Measurements from ENCODE around the gene PYGO1.
"Not testable (repeated sequence)": the region's sequence is repeated elsewhere in the genome, so short reads cannot be mapped to it uniquely, and the experiment has no call there.

PYGO1 gene

DNA sequence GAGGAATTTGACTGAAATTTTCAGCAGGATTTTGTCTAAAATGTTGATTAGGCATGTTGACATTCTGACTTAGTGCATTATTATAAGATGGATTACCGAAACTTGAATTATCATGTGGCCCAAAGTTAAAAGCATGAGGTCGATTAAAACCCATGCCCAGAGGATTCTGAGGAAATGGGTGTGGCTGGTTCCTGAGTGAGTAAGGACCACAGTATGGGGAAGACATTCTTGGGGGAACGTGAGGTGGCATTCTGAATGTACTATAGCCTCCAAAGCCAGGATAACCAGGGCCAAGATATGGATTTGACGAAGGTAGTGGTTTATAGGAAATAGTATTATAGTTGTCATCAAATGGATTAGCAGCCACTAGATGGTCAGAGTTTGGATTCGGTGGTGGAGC, 41.4 kb downstream of the PYGO1 start:
- H3K4me1 Mint-ChIP-seq (ENCODE audit: low read depth): no peaks in the 10 kb centered on the region
- H3K9me3 Mint-ChIP-seq: no peaks in the 10 kb centered on the region
- no peak overlapping the region for H3K4me3 Mint-ChIP-seq
- no peak for DNase-seq (ENCODE audit: low spot score)
- H3K27me3 Mint-ChIP-seq (ENCODE audit: low read depth): peaks cover 14% of the 10 kb centered on the region
- H3K36me3 Mint-ChIP-seq (ENCODE audit: low read depth): no peaks in the 10 kb centered on the region
- H3K27ac Mint-ChIP-seq: no peak overlapping the region

DNA sequence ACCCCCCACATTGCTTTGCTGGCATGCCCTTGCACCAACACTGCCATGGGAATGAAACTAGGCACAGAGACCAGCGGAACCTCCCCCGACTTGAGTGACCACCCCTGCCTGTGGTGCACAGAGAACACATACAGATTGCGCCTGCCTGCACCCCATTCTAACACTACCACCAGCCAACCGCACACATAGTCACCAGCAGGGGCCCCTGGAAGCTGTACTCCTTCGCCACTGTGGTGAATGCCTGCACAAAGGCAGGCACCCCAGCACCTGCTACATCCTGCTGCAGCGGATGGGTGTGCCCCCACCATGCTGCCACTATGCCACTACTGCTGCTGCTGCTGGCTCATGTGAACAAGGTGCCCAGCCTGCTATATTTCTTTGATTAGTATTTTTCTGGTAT, 52.7 kb downstream of the PYGO1 start:
- Mint-ChIP-seq H3K9me3 (no peaks in the 10 kb centered on the region), H3K4me1 (ENCODE audit: low read depth) (no peaks in the 10 kb centered on the region), H3K4me3 (no peak overlapping the region), H3K36me3 (ENCODE audit: low read depth) (no peaks in the 10 kb centered on the region), H3K27ac (no peak overlapping the region), H3K27me3 (ENCODE audit: low read depth) (peaks cover 23% of the 10 kb centered on the region)
- no peak for DNase-seq (ENCODE audit: low spot score)

DNA sequence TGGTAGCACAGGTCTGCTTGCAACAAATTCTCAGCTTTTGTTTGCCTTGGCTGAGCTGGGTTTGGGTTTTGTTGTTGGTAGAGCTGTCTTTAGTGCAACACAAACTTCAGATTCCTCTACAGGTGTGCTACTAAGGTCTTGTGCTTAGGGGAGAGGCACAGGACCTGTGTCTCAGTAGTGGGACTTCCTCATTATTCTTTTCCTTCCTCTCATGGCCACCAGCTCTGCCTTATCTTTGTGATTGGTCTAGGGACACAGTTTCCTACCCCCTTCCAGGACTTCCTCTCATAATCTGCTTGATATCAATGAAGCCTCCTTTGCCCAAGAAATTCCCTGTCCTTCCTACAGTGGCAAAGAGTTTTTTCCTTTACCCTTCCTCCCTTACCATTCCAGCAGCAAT, 55.2 kb downstream of the PYGO1 start:
- H3K9me3 Mint-ChIP-seq: no peaks in the 10 kb centered on the region
- no peak for DNase-seq (ENCODE audit: low spot score)
- H3K27ac Mint-ChIP-seq: no peak overlapping the region
- no peak overlapping the region for H3K4me3 Mint-ChIP-seq
- no peaks in the 10 kb centered on the region for H3K36me3 Mint-ChIP-seq (ENCODE audit: low read depth)
- peaks cover 12% of the 10 kb centered on the region for H3K27me3 Mint-ChIP-seq (ENCODE audit: low read depth)
- H3K4me1 Mint-ChIP-seq (ENCODE audit: low read depth): no peaks in the 10 kb centered on the region

DNA sequence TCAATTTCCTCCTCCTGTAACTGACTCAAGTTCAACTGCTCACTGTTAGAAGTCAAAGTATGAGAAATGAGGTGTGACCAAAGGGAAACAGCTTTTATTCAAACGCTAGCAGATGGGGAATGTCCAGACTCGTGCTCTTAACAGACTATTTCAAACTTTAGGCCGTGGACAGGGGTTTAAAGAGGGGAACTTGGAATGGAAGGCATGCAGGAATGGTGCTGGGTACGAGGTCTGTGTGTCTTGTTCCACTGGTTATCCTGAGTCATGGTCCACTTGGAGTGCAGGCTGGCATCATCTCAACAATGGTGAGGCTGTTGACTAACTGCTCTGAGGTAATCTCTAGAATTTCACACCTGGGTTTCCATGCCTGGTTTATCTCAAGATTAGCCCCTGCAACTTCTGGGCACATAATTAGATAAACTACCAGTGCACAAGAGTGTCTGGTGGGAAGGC, 57.3 kb downstream of the PYGO1 start:
- Mint-ChIP-seq H3K4me1 (ENCODE audit: low read depth) (peaks cover 2% of the 10 kb centered on the region), H3K36me3 (ENCODE audit: low read depth) (no peaks in the 10 kb centered on the region), H3K4me3 (no peak overlapping the region), H3K27me3 (ENCODE audit: low read depth) (peaks cover 14% of the 10 kb centered on the region), H3K9me3 (no peaks in the 10 kb centered on the region), H3K27ac (no peak overlapping the region)
- DNase-seq (ENCODE audit: low spot score): no peak

- Mint-ChIP-seq H3K27ac (no peak overlapping the region), H3K4me1 (ENCODE audit: low read depth) (peaks cover 2% of the 10 kb centered on the region), H3K9me3 (no peaks in the 10 kb centered on the region), H3K4me3 (no peak overlapping the region), H3K36me3 (ENCODE audit: low read depth) (no peaks in the 10 kb centered on the region), H3K27me3 (ENCODE audit: low read depth) (peaks cover 22% of the 10 kb centered on the region)
- DNase-seq (ENCODE audit: low spot score): no peak
These were observed 59.3 kb downstream of the PYGO1 start for GRCh38 chr15:55528812-55529211.

GRCh38 chr15:55527150-55527549, 61.0 kb downstream of the PYGO1 start:
- Mint-ChIP-seq H3K9me3 (no peaks in the 10 kb centered on the region), H3K4me1 (ENCODE audit: low read depth) (peaks cover 18% of the 10 kb centered on the region), H3K27ac (no peak overlapping the region), H3K36me3 (ENCODE audit: low read depth) (no peaks in the 10 kb centered on the region), H3K4me3 (no peak overlapping the region), H3K27me3 (ENCODE audit: low read depth) (peaks cover 27% of the 10 kb centered on the region)
- no peak for DNase-seq (ENCODE audit: low spot score)

GRCh38 chr15:55526559-55527036, 61.5 kb downstream of the PYGO1 start:
- H3K4me3 Mint-ChIP-seq: no peak overlapping the region
- H3K36me3 Mint-ChIP-seq (ENCODE audit: low read depth): no peaks in the 10 kb centered on the region
- peaks cover 20% of the 10 kb centered on the region for H3K4me1 Mint-ChIP-seq (ENCODE audit: low read depth)
- peaks cover 31% of the 10 kb centered on the region for H3K27me3 Mint-ChIP-seq (ENCODE audit: low read depth)
- H3K27ac Mint-ChIP-seq: no peak overlapping the region
- no peaks in the 10 kb centered on the region for H3K9me3 Mint-ChIP-seq
- no peak for DNase-seq (ENCODE audit: low spot score)

GRCh38 chr15:55522742-55523450, 65.2 kb downstream of the PYGO1 start:
- no peak for DNase-seq (ENCODE audit: low spot score)
- peak overlapping the region; percentile 0 for H3K4me3 Mint-ChIP-seq
- peaks cover 43% of the 10 kb centered on the region for H3K27me3 Mint-ChIP-seq (ENCODE audit: low read depth)
- no peak overlapping the region for H3K27ac Mint-ChIP-seq
- no peaks in the 10 kb centered on the region for H3K36me3 Mint-ChIP-seq (ENCODE audit: low read depth)
- H3K9me3 Mint-ChIP-seq: no peaks in the 10 kb centered on the region
- peaks cover 21% of the 10 kb centered on the region for H3K4me1 Mint-ChIP-seq (ENCODE audit: low read depth)

DNA sequence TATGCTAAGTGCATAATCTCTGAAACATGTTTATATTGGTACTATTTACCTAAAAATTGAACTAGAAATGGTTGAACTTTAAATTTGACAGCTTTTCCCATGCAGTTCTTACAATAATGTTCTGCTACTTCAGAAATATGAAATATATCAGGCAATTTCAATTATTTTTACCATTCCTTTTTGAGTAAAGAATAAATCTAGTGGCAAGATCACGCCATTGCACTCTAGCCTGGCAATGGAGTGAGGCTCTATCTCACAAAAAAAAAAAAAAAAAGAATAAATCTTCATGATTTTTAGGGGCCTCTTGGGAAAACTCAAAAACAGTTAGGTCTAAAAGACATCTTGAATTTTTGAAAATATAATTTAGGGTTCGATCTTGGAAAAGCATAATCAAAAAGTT, 69.5 kb downstream of the PYGO1 start:
- Mint-ChIP-seq H3K4me3 (no peak overlapping the region), H3K36me3 (ENCODE audit: low read depth) (no peaks in the 10 kb centered on the region), H3K27me3 (ENCODE audit: low read depth) (peaks cover 31% of the 10 kb centered on the region), H3K27ac (no peak overlapping the region), H3K9me3 (no peaks in the 10 kb centered on the region), H3K4me1 (ENCODE audit: low read depth) (peaks cover 18% of the 10 kb centered on the region)
- no peak for DNase-seq (ENCODE audit: low spot score)

- Mint-ChIP-seq H3K27ac (peak overlapping the region; percentile 35), H3K4me3 (no peak overlapping the region), H3K9me3 (no peaks in the 10 kb centered on the region), H3K4me1 (ENCODE audit: low read depth) (peaks cover 12% of the 10 kb centered on the region), H3K27me3 (ENCODE audit: low read depth) (peaks cover 26% of the 10 kb centered on the region), H3K36me3 (ENCODE audit: low read depth) (no peaks in the 10 kb centered on the region)
- no peak for DNase-seq (ENCODE audit: low spot score)
These were observed 70.1 kb downstream of the PYGO1 start for GRCh38 chr15:55518009-55518408.

DNA sequence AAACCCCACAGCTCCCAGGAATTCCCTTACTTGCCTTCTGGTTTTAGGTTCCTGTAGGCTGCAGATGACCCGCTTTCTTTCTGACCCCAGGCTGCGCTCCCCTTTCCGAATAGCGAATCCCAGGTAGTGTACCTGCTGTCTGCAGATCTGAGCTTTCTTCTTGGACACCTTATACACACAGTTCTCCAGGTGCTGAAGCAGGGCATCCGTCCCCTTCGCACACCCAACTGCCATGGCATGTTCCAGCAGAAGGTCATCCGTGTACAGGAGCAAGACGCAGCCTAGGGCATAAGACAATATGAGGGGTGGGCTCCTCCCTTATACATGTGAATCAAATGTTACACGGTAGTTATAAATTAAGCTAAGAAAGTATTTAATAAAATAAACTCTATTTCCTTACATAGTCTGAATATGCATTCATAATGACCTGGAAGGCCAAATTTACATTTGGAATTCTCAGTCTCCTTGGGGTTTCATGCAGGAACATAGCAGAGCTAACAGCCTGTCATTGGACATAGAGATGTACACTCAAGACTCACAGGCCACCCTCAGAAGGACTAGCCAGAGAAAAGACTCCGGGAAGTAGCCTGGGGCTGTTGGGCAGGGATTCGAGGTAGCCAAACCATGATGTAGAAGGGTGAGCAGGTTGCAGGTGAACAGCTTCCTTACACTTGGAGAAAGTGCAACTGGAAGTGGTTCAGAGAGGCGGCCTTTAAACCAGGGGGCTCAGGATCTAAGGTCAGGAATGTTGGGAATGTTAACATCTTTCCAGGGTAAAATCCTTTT, 72.0 kb downstream of the PYGO1 start:
- H3K9me3 Mint-ChIP-seq: no peaks in the 10 kb centered on the region
- H3K36me3 Mint-ChIP-seq (ENCODE audit: low read depth): no peaks in the 10 kb centered on the region
- no peaks in the 10 kb centered on the region for H3K4me1 Mint-ChIP-seq (ENCODE audit: low read depth)
- H3K4me3 Mint-ChIP-seq: no peak overlapping the region
- DNase-seq (ENCODE audit: low spot score): no peak
- H3K27me3 Mint-ChIP-seq (ENCODE audit: low read depth): peaks cover 10% of the 10 kb centered on the region
- no peak overlapping the region for H3K27ac Mint-ChIP-seq

DNA sequence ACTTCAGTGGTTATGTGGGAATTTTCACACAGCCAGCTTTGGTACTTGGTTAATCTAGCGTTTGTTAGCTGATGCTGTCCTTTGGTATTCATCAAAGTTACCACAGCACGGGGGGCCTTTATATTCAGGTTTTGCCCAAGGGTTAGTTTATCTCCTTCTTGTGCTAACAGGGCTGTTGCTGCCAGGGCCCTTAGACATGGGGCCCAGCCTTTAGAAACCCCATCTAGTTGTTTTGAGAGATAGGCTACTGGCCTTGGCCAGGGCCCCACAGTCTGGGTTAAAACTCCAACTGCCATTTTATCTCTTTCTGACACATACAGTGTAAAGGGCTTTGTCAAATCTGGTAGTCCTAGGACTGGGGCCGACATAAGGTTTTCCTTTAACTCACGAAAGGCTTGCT, 72.7 kb downstream of the PYGO1 start:
- Mint-ChIP-seq H3K4me1 (ENCODE audit: low read depth) (no peaks in the 10 kb centered on the region), H3K27ac (no peak overlapping the region), H3K27me3 (ENCODE audit: low read depth) (peaks cover 7% of the 10 kb centered on the region)

GRCh38 chr15:55514414-55514850, 73.7 kb downstream of the PYGO1 start:
- no peak overlapping the region for H3K4me3 Mint-ChIP-seq
- no peaks in the 10 kb centered on the region for H3K36me3 Mint-ChIP-seq (ENCODE audit: low read depth)
- H3K27me3 Mint-ChIP-seq (ENCODE audit: low read depth): peaks cover 3% of the 10 kb centered on the region
- no peaks in the 10 kb centered on the region for H3K4me1 Mint-ChIP-seq (ENCODE audit: low read depth)
- H3K9me3 Mint-ChIP-seq: no peaks in the 10 kb centered on the region
- H3K27ac Mint-ChIP-seq: no peak overlapping the region
- no peak for DNase-seq (ENCODE audit: low spot score)

More for the DNA sequence above, 72.7 kb downstream of the PYGO1 start:
- no peaks in the 10 kb centered on the region for H3K36me3 Mint-ChIP-seq (ENCODE audit: low read depth)
- DNase-seq (ENCODE audit: low spot score): no peak
- H3K4me3 Mint-ChIP-seq: no peak overlapping the region
- no peaks in the 10 kb centered on the region for H3K9me3 Mint-ChIP-seq

DNA sequence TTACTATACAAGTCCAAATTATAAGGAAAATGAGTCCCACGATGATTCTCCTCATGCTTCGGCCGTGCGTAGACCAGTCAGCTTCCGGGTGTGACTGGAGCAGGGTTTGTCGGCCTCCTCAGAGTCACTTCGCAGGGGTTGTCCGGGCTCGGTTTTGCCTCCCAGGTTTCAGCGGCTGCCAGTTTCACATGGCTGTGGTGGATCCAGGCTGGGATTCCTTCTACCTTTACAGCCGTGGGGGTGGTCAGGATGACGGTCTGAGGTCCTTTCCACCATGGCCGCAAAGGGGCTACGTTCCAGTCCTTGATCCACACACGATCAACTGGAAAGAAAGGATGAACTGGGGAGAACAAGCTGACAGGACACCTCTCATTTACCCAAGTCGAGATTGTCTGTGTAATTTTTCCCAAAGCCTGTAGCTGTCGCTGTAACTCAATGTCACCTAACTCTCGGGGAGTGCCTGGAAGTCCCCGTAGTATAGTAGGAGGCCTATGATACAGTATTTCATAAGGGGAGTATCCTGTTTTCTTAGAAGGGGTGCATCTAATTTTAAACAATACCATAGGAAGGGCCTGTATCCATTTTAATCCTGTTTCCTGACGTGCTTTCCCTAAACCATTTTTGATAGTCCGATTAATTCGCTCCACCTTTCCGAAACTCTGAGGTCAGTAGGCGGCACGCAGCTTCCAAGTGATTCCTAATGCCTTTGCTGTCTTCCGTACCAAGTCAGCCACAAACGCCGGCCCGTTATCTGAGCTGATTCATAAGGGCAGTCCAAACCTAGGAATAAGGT, 74.3 kb downstream of the PYGO1 start:
- not testable (repeated sequence) for H3K9me3 Mint-ChIP-seq; H3K36me3 Mint-ChIP-seq (ENCODE audit: low read depth); H3K4me3 Mint-ChIP-seq; H3K27ac Mint-ChIP-seq; DNase-seq (ENCODE audit: low spot score); H3K4me1 Mint-ChIP-seq (ENCODE audit: low read depth); H3K27me3 Mint-ChIP-seq (ENCODE audit: low read depth)
